Measurements from ENCODE around the gene FAM53C.
"Not testable (repeated sequence)": the region's sequence is repeated elsewhere in the genome, so short reads cannot be mapped to it uniquely, and the experiment has no call there.

FAM53C gene

DNA sequence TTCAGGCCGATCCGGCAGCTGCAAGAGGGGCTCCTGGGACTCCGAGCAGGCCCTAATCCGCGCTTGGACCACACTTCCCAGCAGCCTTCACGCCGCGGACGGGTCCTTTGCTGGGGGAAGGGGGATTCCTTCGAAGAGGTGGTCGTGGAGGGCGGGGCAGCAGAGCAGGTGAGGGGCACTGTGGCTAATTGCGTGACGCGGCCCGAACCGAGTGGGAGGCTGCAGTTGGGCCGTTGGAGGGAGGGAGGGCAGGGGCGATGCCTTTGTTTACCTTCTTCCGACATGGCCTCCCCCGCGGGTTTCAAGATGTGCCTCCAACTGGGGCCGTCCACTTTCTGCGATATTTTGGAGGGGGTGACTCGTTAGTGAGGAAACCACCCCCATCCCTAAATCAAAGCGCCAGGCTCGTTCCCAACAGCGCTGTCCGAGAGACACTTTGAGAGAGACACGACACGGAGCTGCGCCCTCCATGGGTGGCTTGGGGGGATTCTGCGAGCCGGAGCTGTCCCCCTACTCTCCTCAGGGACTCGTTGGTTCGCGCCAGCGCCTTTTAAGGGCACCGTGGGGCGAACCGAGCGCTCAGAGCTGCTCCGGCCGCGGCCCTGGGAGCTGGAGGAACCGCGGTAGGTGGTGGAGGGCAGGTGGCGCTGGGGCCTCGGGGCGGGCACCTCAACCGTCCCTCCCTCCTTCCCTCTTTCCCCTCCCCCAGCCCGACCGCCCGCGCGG, at the start of gene FAM53C:
FAM53C (plus strand) TSS at position 582 of the 726 bp plus-strand sequence. CDS start 3,070 bp downstream, outside the sequence.
- DNase-seq: peak; percentile 93

DNA sequence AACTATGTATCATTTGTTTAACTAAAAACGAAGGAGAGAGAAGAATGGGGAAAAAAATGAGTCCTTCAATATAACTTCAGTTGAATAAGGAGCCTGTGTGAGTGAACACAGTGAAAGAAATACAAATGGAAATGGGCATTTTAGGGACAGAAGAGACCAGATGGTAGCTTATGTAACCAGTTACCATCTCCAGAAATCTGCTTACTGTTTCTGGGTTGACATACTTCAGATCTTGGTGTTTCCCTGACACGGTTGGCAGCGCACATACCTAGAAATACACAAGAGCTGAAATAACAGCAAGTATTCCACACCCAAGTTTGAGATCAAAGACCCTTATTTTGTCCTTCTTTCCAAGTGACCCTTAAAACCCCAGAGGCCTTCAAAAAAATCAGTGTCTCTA, 48.8 kb upstream of the FAM53C start:
- no peak for DNase-seq

DNA sequence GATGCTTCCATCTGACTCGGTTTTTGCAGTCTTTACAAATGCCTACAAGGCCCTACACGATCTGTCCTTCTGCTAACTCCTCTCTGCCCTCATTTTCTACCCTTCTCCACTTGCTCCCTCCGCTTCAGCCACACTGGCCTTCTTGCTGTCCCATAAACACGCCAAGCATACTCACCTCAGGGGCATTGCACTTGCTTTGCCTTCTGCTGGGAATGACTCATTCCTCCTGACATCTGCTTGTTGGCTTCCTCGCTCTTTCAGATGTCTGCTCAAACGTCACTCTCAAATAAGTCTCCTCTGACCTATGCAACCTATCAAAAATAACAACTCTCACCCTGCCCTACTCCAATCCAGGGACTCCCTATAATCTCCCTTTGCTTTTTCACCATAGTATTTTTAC, 34.7 kb upstream of the FAM53C start:
- no peak for DNase-seq

DNA sequence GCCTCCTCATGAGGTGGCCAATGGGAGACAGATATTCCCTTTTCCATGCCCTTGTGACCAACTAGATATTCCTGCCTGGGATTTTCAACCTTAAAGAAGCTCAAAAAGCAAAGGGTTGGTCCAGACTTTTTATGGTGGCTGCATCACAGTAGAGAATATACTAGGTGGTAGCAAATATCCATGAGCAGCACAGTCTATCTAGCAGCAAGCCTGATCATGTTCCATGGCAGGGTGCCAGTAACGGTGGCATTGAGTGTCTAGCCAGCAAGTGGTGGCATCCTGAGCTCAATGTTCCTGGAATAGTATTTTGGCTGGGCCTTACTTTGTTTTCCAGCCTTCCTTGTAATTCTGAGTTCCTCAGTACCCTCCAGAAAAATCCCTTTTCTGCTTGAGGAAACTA, 32.3 kb upstream of the FAM53C start:
- no peak for DNase-seq

DNA sequence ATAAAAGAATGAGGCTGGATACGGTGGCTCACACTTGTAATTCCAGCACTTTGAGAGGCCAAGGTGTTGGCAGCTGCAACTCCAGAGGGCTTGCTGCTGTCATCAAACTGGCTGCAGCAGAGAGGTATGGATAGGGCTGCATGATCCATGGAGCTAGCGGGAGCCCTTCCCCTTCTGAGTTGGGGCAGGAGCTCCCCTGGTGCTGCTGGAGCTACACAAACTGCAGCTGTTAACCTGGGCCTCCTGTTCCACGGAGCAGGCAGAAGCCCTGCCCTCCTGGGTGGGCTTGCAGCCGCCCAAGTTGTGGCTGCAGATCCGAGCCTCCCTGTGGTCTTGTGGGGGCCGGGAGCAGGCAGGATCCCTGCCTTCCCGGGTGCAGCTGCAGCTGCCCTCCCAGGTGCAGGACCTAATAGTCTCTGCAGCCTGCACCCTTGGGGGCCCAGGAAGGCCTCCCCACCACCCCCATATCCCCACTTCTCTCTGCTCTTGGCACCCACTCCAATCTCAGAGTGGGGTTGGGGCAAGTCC, 22.3 kb upstream of the FAM53C start:
- DNase-seq: no peak

DNA sequence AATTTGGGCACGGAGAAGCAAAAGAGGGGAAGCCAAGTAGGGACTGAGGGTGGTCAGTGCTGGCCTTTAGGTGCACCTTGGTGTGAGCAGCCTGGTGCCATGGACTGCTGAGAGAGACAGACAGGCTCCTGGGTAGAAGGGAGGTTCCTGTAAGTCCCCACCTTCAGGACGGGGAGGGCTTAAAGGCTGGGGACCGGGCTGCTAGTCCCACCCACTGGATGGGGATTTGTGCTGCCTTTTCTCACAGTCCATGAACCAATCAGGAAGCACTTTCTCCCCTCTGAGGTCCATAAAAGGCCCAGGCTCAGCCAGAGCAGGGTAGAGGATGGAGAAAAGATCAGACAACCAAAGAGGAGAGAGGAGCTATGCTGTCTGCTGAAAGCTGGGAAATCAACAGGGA, 21.7 kb upstream of the FAM53C start:
- no peak for DNase-seq

DNA sequence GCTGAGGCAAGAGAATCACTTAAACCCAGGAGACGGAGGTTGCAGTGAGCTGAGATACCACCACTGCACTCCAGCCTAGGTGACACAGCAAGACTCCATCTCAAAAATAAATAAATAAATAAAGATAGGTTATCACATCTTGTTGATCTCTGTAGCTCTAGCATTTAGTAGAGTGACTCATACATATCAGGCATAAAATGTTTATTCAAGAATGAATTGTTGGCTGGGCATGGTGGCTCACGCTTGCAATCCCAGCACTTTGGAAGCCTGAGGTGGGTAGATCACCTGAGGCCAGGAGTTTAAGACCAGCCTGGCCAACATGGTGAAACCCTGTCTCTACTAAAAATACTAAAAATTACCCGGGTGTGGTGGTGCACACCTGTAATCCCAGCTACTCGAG, 19.9 kb upstream of the FAM53C start:
- not testable (repeated sequence) for DNase-seq

DNA sequence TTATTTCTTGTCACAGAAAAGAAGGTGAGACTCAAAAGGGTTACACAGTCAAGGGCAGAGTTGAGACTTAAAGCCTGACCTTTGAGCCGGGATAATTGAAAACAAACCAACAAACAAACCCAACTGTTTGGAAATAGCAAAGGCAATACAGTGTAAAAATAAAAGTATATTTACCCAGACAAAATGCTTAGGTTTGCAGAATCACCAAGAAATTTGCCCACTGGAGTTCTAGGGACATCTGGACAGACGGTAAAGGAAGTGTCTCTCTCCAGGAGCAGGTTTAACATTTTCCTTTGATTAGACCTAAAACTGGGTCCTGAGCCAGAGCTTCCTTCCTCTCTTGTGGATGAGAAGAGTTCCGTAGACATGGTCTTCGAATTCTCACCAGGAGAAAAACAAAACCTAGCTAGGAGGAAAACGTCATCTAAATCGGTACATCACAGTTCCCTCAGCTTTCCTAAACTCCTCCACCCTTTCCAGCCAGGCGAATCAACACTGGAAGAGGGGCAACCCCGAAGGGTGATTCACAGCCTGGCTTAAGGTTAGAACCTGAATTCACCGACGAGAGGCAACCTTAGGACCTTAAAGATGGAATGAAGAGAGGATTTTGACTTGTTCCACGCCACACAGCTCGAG, 7.1 kb upstream of the FAM53C start:
- DNase-seq: no peak

DNA sequence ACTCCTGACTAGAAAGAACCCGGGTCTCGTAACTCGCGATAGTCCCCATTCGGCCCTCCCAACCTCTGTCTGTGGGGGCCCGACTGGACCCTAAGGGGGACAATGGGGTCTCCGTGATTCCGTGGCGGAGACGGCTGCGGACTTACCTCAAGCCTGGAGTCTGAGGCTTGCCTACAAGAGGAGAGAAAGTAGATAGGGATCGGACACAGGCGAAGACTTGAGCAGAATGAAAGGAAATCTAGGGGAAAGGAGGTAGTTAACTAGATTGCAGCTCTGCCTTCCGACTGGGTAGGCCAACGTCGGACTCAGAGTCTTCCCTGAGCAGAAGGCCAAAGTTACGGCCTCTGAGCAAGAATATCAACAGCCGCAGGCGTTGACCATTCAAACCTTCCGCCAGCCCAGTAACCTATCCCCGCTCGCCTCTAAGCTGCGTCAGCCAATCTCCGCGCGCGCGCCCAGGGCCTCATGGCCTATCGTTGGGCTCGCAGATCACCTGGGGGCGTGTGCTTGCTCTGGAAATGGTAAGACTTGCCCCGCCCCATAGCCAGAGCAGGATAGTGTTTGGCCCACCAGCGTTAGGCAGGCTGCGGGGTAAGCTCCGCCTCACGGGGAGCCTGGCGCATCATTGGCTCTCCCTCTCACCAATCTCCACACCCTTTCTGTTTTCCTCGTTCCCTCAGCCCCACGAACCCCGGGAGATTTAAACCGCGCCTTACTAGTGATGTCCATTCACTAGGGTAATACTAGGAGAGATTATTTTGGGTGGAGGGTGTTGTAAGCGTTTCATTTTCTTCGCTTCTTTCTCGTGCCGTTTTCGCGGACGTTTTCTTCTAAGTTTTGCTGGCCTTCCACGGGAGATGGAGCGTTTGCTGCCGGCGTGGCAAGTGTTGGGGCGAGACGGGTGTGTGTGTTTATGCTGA, 6.4 kb upstream of the FAM53C start, which contains the start of gene CDC25C:
CDC25C (minus strand) TSS at position 356 of the 920 bp plus-strand sequence. CDS start 624 bp downstream, outside the sequence.
- peak; percentile 98 for DNase-seq

DNA sequence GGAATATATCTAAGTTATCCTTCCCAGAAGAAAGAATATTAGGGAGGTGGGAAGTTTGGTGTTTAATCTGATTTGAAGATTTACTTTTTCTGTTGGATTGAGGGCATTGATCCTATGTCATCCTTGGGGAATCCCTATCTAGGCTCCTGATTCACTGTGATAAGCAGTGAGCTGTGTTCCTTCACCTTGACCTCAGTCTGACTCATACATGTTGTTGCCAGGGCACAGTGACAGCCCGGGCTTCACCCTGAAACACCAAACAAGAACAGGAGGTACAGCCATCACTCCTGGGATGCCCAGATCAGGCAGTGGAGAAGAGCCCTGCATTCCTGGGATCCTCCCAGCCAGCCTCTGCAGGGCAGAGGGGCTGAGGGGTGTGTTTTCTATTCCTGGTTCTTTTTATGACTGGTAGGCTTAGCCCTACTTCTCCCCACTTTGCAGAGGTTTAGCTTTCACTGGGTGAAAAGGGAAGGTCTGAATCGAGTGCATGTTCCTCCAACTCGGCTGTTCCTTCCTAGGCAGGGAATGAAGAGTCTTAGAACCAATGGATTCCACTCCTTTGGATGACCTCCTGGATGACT, 3.1 kb upstream of the FAM53C start:
- DNase-seq: no peak

DNA sequence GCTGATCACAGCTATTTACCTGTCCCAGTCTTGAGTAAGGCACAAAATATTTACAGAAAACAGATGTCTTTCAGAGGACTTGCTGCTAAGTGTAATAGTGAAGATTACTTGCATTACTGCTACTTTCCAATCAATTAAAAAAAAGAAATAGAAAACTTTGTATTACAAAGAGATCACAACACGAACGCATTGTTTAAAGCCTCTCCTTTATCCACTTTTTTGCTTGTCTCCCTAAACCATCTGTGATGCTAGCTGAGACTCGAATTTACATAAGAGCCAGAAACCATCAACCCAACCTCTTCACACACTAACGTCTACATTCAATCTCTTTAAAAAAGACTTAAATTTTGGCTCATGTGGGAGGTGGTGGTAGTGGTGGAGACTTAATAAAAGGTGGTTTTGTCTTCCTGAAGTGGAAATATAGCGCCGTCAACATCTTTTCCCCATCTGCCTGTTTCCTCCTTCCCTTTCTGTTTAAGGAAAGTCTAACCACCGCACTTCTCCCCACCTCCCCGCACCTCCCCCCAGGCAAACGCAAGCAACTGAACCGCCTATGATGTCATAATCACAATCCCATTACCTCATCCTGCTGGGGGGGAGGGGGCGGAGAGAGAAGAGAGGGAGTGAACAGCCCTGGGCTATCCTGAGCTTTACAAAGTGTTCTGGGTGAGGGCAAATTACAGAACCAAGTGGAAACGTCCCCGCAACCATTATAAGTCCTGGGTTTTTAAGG, 948 bp upstream of the FAM53C start:
- peak; percentile 82 for DNase-seq

DNA sequence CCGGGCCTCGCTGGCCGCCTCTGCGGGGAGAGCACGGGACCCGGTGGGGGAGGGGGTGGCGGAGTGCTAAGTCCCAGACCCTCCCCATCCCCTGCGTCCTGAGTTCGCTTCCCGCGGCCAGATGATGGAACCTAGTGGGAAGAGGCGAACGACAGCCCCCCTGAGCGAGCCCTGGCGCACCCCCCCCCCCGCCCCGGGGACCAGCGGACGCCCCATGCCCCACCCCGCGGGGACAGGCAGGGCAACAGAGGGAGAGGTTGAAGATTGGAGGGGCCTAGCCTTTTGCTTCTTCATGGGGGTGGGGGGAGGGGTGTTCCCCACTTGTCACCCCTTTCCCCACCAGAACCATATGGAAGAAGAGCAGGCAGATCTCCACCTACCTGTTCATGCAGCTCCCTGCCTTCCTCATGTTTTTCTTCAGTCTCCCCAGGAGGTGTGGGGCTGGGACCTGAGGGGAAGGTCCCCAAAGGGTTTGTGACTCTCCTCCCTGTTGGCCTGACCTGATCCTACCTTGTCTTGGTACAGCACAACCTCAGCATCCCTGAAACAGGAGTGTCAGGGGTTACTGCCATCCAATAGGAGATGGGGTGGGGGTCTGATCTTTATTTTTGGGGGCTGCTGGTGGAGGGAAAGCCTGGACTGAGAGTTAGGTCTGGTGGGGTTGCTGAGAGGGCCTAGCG, 485 bp downstream of the FAM53C start:
- DNase-seq: no peak

DNA sequence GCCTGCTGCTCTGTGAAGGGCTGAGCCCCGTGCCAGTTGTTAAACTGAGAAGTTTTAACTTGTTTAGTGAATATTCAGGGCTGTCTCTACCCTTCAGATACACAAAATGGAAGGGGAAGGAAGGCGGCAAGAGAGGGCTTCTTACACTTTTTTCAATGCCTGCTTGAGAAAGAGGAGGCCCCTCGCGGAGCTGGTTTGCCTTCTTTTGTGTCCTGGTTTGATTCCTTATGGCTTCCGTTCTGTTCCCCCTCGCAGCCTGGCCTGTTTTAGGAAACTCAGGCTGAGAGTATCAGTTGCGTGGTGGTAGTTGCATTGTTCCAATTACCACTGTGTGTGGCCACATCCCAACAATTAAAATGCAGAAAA, 1.0 kb downstream of the FAM53C start:
- DNase-seq: no peak

DNA sequence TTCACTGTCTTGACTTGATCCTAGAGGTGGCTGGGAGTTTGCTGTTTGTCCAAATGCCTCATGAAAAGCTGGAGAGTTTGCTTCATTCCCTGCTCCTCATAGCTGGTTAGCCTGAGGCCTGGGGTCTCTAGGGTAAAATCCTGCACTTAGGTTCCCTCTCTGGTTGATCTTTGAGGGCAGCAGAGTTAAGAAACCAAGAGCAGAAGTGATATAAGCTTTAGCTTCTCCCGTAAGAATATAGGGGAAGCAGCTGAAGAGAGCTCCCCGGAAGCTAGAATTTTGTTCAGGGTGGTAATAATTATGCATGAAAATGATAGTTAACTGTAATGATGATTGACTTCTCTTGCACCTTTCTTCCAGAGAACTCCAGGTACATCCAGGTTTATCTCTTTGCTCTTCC, 1.4 kb downstream of the FAM53C start:
- DNase-seq: no peak

DNA sequence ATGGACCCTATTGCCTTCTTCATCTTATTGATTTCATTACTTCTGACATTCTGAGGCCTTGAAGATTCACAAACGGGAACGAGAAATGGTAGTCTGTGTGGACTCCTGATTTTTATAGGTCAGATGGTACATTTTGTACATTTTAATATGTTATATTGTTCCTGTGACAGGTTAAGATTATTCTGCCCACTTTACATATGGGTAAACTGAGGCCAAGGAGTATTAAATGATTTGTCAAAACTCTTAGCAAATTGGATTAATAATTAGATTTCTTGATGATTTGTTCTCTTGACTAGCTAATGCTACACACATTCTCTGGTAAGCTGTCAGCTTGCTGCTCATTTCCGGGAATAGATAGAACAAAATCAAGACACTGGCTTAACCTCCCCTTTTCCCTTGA, 1.9 kb downstream of the FAM53C start:
- no peak for DNase-seq

DNA sequence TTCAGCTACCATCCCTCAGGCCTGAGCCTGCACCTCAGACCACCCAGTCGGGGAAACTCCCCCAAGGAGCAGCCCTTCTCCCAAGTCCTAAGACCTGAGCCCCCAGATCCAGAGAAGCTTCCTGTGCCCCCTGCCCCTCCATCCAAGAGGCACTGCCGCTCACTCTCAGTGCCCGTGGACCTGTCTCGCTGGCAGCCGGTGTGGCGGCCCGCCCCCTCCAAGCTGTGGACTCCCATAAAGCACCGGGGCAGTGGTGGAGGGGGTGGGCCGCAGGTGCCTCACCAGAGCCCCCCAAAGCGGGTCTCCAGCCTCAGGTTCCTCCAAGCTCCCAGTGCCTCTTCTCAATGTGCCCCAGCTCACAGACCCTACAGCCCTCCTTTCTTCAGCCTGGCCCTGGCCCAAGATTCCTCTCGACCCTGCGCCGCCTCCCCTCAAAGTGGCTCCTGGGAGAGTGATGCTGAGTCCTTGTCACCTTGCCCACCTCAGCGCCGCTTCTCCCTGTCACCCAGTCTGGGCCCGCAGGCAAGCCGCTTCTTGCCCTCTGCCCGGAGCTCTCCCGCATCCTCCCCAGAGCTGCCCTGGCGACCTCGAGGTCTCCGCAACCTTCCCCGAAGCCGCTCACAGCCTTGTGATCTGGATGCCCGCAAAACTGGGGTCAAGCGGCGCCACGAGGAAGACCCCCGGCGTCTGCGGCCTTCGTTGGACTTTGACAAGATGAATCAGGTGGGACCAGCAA, 7.0 kb downstream of the FAM53C start:
- no peak for DNase-seq

DNA sequence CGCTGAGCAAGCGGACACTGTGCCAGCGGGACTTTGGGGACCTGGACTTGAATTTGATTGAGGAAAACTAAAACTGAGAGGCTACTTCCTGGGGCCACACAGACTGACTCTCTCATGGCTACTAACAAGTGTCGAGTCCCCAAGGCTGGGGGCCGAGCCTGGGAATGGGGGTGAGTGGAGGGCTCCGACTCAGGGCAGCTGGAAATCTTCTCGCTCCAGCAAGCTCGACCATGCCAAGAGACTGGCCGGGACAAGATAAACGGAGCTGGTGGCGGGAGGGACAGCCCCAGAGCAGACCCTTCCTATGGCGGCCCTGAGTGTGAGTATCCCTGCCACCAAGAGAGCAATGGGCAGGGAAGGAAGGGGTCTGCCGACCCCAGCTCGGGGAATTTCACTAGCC, 8.8 kb downstream of the FAM53C start:
- no peak for DNase-seq

DNA sequence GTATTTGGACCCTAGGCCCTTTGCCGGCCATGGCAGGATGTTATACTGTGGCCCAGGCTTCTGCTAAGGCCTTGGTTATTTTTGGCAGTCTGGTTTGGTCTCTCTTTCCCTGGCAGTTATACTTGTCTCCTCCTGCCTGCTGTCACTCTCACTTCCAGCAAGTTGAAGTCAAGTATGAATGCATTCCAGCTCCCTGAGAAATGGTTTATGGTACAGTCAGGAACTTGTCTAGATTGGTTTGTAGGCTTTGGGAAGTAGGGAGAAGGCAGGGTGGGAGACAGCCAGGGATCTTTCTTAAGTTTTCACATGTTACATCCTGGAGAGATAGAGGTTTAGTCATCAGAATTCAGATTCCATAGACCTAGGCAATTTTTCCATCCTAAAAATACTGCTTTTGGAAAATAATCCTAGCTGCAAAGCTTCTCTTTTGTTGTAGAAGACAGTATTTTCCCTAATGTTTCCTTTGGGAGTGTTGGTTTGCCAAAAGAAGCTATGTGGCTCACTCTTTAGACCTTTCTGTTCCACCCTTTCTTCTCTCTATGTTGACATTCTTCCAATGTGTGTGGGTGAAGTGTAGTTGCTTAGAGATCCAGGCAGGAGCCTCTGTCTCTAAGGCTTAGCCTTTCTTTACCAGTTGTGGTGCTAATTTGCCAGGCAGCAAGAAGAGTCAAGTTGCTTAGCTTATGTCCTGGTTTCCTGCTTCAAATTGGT, 11.9 kb downstream of the FAM53C start:
- no peak for DNase-seq

DNA sequence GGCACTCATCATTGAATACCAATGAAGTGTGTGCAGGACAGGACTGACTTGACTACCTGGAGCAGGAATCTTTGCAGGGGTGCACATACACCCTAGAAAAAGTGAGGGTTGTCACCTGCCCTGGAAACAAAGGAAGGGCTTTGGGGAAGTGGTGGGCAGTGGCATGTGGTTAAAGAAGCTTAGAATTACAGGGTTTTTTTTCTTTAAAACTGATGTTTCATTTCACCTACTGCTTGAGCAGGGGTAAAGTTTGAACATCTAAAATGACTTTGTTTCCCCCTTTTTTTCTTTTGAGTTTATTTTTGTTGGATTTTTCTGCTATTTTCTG, 12.5 kb downstream of the FAM53C start:
- DNase-seq: no peak

DNA sequence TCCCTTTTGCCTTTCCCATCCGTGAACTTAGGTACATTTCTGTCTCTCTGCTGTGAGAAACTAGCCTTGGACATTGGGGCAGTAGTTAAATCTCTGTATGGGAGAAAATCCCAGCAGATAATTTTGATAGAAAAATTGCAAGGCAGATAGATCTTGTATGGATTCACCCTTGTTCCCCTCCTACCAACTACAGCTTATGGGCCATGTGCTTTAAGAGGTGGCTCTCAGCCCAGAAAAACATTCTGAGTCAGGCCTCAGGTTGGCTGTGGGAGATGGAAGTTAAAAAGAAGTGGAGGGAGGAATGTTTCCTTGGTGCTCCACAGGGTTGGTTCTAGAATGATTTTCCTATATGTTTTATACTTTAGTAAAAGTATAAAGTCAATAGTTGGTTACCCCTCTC, 13.0 kb downstream of the FAM53C start:
- no peak for DNase-seq
